Activated CD4-positive, alpha-beta T cell treated with anti-CD3 and anti-CD28 coated beads for 48 hours (primary cell): ENCODE results near the gene RASD2.

ENCODE experiments used
- DNase-seq: peaks from one replicate; pipeline ENCODE4 v3.0.0-alpha.2; 2020

RASD2 gene

DNA sequence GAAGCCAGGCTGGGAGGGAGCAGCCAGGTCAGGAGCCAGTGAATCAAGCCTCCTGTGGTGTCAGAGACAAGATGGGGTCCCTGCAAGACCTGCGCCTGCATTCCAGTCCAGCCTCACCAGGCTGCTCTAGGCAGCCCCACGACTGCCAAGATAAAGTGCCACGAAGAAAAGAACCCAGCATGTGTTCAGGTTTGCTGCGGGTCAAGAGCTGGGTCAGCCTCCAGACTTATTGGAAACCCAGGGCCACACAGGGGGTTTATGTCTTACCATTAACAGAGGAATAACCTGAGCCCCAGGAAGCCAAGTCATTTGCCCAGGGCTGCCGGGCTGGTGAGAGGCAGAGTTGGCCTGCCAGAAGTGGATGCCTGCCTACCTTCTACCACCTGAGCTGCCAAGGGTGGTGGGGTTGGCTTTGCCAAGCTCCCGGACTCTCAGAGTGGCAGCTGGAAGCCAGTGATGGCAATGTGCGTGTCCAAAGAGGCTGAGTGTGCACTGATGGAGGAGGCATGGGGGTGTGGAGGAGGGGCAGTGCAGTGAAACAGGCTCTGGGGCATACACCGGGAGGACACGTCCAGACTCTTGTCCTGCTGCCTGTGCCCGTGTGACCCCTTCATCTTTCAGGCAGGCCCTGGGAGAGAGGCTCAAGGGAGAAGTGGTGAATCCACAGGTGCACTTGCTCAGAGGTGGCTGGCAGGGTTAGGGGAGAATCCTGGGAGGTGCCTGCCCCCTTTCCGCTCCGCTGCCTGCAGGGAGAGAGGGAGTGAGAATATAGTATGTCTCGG lies 1.7 kb downstream of the RASD2 start:
- no peak for DNase-seq

DNA sequence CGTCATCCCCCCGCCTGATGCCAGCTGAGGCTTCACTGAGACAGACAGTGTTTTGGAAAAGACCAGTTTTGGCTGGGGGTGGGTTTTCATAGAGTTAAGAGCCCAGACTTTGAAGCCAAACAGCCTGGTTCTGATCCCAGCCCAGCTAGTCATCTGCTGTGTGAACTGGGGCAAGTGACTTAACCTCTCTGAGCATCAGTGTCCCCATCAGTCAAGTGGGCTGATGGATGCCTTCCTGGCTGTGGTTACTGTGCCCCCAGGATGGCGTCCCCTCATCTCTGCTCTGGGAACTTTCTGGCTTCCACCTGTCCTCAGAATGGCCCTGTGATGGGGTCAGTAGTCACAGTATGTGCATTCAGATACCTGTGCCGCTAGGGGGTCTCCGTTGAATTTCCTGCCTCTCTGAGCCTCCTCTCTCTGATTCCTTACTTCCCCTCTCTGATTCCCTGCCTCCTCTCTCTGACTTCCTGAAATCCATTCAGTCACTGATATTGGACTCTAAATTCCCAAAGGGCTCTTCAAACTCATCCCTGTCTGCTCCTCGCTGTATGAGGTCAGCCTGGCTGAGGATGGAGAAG lies 2.4 kb downstream of the RASD2 start:
- DNase-seq = no peak

DNA sequence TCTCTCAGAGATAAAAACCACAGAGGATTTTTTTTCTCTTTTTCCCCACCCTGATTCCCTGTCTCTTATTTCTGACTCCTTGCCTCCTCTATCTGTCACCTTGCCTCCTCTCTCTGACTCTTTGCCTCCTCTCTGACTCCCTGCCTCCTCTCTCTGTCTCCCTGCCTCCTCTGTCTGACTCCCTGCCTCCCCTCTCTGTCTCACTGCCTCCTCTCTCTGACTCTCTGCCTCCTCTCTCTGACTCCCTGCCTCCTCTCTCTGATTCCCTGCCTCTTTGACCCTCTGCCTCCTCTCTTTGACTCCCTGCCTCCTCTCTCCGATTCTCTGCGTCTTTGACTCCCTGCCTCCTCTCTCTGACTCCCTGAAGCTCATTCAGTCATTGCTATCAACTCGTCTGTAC lies 3.1 kb downstream of the RASD2 start:
- no peak for DNase-seq

DNA sequence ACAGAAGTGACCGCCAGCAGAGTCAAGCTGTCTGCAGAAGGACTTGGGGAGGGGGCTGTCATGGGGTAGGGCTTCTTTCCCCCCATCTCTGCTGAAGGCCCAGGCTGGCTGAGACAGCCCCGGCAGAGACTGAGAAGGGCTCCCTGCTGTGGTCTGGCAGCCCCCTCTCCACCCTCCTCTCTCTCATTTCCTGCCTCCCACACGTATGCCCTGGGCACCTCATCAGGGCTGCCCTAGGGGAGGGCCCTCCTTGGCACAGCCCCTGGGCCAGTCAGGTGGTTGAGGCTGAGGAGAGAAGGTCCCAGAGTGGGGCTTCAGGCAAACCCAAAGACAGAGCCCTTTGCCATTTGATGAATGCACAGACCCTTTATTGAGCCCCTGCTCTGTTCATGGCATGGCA lies 3.6 kb downstream of the RASD2 start:
- DNase-seq = no peak

DNA sequence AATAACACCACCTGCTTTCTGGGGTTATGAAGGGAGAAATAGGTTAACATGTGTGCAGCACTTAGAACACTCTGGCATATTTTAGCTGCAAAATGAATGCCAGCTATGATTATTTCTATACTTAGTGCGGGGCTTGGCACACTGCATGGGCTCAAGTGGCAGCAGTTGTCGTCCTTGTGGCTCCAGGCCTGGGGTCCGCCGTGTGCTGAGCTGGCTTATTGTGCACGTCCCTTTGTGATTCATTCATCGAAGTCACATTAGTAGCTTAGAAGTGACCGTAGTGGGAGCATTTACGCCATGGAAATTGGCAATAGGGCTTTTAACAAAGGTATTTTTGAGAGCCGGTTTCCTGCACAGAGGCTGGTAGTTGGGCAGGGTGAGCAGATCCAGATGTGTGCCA lies 4.2 kb downstream of the RASD2 start:
- DNase-seq = no peak

DNA sequence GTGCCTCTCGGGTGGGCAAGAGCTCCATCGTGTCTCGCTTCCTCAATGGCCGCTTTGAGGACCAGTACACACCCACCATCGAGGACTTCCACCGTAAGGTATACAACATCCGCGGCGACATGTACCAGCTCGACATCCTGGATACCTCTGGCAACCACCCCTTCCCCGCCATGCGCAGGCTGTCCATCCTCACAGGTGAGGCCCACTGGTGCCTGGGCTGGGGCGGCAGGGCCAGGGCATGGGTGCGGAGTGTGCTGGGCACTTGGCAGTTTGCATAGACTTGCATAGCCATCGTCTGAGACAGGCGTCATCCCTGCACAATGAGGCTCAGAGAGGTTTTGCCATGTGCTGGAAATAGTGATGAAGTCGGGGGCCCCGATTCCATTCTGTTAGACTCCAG lies 6.3 kb downstream of the RASD2 start:
- no peak for DNase-seq

DNA sequence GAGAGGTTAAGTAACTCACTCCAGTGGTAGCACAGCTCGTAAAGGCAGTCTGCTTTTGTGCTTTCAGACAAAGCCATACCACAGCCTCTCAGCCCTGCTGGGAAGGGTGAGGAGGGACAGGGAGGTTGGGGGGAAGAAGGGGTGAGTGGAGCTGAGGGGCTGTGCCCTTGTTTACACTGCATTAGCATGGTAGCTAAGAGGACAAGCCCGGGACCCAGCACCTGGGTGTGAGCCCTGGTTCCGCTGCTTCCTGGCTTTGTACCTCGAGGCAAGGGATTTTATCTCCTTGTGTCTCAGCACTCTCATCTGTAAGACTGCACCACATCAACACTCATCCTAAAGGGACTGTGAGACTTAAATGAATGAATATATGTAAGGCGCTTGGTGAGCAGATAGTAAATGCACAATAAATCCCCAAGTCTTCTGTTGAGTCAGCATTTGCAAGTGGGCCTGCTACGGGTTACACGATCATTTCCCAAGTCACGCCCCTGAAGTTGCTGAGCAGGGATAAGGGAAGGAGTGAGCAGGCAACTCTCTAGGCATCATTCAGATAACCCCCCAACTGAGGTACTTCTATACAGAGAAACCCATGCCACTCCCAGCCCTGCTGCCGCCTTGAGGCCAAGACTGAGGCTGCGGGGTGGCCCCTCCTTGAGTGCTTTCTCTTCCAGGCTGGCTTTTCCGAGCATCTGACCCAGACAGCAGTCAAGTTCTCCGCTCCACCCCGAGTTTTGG lies 7.5 kb downstream of the RASD2 start:
- no peak for DNase-seq

DNA sequence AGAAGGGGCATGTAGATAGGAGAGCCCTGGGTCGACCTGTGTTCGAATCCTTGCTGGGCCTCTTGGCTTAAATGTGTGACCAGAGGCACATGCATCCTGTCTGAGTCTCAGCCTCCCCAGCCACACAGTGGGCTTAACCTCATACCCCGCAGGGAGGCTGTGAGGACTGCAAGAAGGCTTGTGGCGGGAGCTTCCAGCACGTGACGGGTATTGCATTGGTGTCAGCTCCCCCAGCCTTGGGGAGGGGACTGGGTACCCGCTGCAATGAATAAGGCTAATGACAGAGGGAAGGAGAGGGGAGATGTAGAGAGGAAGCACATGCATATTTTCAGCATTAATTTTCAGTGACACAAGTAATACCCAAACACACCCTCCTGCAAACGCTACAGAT lies 8.1 kb downstream of the RASD2 start:
- DNase-seq = no peak

DNA sequence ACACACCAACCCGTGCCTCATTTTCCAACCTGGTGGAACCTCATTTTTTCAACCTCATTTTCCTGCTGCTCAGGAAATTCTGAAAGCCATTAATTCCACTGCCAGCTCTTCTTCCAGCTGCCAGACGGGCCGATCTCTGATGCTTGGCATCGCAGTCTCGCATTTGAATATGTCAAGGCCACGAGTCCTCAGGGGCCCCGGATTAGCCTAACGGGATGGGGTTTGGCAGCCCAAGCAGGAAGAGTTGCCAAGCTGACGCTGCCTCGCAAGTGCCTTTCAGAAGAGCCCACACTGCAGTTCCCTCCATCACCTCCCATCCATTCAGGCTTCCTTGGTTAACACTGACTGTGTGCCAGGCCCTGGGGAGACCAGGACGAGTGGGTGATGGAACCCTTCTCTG lies 8.7 kb downstream of the RASD2 start:
- no peak for DNase-seq

DNA sequence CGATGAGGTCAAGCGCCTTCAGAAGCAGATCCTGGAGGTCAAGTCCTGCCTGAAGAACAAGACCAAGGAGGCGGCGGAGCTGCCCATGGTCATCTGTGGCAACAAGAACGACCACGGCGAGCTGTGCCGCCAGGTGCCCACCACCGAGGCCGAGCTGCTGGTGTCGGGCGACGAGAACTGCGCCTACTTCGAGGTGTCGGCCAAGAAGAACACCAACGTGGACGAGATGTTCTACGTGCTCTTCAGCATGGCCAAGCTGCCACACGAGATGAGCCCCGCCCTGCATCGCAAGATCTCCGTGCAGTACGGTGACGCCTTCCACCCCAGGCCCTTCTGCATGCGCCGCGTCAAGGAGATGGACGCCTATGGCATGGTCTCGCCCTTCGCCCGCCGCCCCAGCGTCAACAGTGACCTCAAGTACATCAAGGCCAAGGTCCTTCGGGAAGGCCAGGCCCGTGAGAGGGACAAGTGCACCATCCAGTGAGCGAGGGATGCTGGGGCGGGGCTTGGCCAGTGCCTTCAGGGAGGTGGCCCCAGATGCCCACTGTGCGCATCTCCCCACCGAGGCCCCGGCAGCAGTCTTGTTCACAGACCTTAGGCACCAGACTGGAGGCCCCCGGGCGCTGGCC lies 11.0 kb downstream of the RASD2 start:
- no peak for DNase-seq

DNA sequence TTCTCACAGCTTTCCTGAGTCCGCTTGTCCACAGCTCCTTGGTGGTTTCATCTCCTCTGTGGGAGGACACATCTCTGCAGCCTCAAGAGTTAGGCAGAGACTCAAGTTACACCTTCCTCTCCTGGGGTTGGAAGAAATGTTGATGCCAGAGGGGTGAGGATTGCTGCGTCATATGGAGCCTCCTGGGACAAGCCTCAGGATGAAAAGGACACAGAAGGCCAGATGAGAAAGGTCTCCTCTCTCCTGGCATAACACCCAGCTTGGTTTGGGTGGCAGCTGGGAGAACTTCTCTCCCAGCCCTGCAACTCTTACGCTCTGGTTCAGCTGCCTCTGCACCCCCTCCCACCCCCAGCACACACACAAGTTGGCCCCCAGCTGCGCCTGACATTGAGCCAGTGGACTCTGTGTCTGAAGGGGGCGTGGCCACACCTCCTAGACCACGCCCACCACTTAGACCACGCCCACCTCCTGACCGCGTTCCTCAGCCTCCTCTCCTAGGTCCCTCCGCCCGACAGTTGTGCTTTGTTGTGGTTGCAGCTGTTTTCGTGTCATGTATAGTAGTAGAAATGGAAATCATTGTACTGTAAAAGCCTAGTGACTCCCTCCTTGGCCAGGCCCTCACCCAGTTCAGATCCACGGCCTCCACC lies 11.7 kb downstream of the RASD2 start:
- peak; percentile 90 for DNase-seq

DNA sequence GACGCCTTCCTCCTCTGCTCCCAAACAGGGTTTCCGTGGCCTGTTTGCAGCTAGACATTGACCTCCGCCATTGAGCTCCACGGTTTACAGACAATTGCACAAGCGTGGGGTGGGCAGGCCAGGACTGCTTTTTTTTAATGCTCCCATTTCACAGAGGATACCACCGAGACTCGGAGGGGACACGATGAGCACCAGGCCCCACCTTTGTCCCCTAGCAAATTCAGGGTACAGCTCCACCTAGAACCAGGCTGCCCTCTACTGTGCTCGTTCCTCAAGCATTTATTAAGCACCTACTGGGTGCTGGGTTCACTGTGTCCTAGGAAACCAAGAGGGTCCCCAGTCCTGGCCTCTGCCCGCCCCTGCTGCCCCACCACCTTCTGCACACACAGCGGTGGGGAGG lies 12.2 kb downstream of the RASD2 start:
- no peak for DNase-seq

DNA sequence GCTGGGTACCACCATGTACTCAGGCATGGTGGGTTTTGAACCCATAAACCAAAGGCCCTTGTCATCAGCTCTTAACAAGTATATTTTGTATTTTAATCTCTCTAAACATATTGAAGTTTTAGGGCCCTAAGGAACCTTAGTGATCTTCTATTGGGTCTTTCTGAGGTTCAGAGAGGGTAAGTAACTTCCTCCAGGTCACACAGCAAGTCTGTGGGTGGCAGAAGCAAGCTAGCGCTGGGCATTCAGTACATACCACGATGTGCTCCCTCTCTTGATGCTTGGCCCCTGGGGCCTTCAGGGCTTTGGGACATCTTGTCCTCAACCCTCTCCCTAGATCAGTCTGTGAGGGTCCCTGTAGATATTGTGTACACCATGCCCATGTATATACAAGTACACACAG lies 12.7 kb downstream of the RASD2 start:
- no peak for DNase-seq

DNA sequence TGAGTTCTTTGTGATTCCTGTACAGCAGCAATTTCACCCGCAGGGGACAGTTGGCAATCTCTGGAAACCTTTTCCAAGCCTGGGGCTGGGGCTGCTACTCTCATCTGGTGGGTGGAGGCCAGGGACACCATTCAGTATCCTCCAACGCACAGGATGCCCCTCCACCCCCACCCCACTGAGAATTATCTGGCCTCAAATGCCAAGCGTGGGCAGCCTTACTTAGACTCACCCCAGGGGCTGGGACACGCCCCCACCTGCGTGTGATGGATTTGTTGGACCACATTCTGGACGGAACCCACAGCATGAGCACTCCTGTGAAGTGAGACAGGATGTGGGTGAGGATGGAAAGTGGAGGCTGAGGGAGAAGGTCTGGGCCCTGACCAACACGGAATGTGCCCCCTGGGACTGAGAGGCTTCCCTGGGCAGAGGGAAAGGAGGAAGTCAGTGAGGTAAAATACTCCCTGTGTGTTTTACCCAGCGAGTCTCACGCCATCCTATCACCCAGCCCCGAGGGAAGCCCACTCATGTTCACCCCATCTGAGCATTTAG lies 13.7 kb downstream of the RASD2 start:
- DNase-seq = no peak

DNA sequence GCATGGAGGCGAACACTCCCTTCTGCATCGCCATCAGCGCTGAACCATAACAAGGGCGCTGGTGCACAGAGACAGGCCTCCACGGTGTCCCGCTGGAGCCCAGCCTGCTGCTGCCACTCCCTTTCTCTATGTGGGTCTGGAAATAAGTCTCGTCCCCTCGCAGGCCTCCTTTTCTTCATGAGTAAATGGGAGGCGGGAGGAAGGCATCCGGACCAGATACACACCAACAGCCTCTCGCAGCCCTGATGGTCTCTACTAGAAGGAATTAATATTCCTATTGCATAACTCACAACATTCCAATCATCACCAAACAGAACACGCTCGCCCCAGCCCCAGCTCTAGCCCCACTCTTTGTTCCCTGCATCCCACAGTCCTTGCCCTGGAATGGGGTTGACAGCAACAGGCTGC lies 14.9 kb downstream of the RASD2 start:
- DNase-seq = no peak

DNA sequence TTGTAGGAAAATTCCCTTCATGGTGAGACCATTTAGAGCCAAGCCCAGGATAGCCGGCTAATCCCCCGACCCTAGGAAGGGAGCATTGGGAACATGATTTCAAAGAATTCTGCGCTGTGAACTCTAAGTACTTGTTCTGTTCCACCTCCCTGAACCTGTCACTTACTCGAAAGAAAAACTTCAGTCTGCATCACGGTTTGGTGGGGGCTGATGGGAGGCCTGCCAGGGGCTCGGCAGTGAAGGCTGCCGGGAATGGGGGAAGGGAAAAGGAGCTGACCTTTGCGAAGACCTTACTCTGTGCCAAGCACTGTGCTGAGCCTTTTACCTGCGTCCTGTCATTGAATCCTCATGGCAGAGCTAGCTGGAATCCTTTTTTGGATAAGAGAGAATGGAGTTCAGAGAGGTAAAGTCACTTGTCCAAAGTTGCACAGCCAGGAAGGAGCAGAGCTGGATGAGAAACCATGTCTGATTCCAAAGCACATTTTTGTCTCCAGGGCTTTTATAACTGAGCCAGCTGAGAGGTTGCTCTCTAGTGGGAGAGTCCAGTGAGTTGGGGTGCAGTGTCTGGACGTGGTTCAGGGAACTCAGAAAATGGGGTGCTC lies 15.4 kb downstream of the RASD2 start:
- DNase-seq = no peak

DNA sequence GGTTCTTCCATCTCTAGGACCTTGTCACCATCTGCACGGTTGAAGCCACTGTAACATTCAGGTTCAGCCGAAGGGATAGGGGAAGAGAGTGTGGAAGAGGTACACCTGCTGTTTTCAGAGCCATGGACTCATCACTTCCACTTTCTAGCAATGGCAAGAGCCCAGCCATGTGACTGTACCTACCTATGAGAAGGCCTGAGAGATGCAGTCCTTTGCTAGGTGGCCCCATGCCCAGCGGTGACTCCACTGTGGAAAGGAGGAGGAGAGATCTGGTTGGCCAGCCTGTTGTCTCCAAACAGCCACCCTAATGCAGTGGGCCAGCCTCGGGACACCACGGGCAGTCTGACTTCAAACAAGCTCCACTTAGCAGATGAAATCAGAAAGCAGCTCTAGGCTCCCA lies 16.0 kb downstream of the RASD2 start:
- DNase-seq = no peak

DNA sequence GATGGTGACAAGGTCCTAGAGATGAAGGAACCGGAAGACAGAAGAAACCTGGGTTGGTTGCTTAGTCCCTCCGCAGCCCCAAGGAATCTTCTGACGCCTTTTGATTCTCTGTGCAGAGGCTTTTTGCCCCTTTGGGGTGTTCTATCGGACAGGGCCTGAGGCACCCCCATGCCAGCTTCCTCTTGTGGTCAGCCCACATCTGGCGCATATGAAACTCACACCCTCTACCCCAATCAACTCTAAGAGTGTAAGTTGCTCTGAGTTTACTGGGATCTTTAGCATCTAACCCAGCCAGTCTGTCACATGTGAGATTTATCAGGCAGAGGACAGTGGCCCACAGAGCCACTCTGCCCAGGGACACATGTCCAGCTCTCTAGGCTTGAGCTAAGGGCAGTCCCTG lies 17.4 kb downstream of the RASD2 start:
- no peak for DNase-seq

DNA sequence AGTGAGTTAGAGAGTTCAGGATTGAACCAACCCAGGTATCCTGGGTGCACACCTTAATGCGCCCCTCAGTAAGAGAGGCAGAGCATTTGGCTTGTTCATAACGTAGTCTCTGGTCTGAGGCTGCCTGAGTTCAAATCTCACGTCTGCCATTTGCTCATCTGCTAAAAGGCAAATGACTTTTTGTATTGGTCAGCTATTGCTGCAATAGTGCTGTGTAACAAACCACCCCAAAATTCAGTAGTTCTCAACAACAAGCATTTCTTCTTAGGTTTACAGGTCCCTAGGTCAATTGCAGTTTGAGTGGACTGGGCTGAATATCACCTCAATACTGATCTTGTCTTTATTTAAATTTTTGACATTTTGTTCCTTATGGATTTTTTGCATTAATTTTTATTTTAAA lies 18.1 kb downstream of the RASD2 start:
- DNase-seq = no peak

DNA sequence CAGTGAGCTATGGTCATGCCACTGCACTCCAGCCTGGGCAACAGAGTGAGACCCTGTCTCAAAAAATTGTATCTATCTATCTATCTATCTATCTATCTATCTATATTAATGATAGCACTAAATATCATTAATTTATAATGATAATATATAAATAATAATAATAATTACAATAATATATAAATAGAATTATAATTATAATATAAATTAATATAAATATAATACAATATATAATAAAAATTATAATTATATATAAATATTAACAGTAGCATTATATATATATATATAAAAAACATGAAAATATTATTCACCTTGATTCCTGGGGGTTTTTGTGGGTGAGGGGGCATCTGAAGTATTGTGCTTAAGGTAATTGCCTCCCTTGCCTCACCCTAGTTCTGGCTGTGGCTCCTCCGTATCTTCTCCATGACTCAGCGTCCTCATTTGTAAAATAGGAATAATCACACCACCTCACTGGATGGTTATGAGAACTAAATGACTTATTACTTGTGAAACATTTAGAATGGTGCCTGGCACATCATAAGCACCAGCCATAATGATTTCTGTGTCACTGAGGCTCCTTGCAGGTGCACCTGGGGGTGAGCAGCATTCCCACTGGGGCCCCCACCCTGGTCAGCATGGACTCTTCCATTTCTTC lies 18.8 kb downstream of the RASD2 start:
- DNase-seq = no peak

DNA sequence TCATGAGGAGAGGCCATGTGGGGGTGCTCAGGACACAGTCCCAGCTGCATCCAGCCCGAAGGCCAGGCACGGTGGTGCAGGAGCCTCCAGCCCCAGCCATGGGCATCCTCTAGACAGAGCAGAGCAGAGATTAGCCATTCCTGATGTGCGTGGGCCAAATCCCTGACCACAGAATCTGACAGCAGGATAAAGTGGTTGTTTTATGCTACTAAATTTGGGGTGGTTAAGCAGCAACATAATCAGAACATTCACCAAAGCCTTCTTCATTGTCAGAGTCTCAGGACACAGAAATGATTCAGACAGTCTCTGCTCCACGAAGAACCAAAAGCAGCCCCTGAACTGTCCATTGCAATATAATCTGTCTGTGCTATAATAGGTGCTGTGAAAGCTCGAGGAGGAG lies 19.7 kb downstream of the RASD2 start:
- DNase-seq = no peak

DNA sequence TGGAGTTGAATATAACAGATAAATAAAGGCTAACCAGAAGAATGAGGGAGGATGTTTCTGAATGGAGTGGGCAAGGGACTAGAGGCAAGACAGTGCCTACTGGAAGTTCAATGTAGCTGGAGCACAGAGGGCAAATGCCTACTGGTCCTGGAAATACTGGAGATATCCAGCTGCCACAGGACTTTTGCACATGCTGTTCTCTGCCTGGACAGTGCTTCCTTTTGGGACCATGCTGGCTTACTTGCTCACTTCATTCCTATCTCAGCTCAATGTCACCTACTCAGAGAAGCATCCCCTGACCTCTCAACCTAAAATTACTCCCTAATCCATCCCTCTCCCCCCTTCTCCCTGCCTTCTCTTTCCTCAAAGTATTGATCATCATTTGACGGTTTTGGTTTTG lies 20.2 kb downstream of the RASD2 start:
- DNase-seq = no peak
